Osteocyte (in vitro differentiated cells): ENCODE data around the gene COX11. TPM values are rescaled to one million over a fixed set of nuclear protein-coding genes. Genes with fewer than 3 reads are reported as not detected.

Experiments
- DNase-seq: peaks from one replicate; pipeline ENCODE4 v3.0.0; 2021; ENCODE audit warnings: mixed read lengths; ENCODE audit not compliant: unreplicated experiment; ENCODE audit errors: extremely low spot score
- H3K27ac Mint-ChIP-seq: one replicate; pipeline ENCODE4 v1.8.0; 2021; ENCODE audit warnings: mild to moderate bottlenecking, mixed read lengths; ENCODE audit not compliant: unreplicated experiment
- H3K27me3 Mint-ChIP-seq: one replicate; pipeline ENCODE4 v1.8.0; 2021; ENCODE audit warnings: mixed read lengths; ENCODE audit not compliant: unreplicated experiment
- H3K36me3 Mint-ChIP-seq: one replicate; pipeline ENCODE4 v1.8.0; 2021; ENCODE audit warnings: mixed read lengths; ENCODE audit not compliant: unreplicated experiment
- H3K4me1 Mint-ChIP-seq: one replicate; pipeline ENCODE4 v1.8.0; 2021; ENCODE audit warnings: mixed read lengths; ENCODE audit not compliant: unreplicated experiment
- H3K4me3 Mint-ChIP-seq: one replicate; pipeline ENCODE4 v1.8.0; 2021; ENCODE audit warnings: mild to moderate bottlenecking, moderate library complexity, mixed read lengths; ENCODE audit not compliant: unreplicated experiment
- H3K9me3 Mint-ChIP-seq: one replicate; pipeline ENCODE4 v1.8.0; 2021; ENCODE audit warnings: mixed read lengths; ENCODE audit not compliant: unreplicated experiment
- total RNA-seq: library from RNA; stranded (reverse); gene quantifications from 2 replicates; pipeline ENCODE4 v1.2.1, GENCODE V29; 2021
- TF ChIP-seq, protein P1 (sequence below): fragments of 200-600 bp; sonication (generic); IDR thresholded peaks from 2 replicates; pipeline ENCODE4 v1.5.0; 2021; ENCODE audit warnings: antibody characterized with exemption, mild to moderate bottlenecking, moderate library complexity

COX11 gene
- total RNA-seq, 1 donor from 2014 or later = 57.8 TPM

DNA sequence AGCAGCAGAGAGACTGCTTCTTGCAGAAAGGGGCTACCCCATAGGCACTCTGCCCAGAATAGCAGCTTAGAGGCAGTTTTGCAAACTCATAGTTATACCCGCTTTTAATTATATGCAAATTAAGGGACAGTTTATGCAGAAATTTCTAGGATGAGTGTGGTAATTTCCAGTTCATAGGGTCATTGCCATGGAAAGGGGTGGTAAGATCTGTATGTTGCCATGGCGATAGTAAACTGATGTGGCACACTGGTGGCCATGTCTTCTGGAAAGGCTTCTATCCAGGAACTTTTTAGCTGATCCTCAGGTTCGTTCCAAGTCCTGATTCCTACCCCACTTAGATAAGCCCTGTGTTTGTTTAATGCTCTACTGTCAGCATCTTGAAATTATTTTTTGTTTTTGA is 6.3 kb upstream of the COX11 start:
- TF ChIP-seq, protein P1, sequence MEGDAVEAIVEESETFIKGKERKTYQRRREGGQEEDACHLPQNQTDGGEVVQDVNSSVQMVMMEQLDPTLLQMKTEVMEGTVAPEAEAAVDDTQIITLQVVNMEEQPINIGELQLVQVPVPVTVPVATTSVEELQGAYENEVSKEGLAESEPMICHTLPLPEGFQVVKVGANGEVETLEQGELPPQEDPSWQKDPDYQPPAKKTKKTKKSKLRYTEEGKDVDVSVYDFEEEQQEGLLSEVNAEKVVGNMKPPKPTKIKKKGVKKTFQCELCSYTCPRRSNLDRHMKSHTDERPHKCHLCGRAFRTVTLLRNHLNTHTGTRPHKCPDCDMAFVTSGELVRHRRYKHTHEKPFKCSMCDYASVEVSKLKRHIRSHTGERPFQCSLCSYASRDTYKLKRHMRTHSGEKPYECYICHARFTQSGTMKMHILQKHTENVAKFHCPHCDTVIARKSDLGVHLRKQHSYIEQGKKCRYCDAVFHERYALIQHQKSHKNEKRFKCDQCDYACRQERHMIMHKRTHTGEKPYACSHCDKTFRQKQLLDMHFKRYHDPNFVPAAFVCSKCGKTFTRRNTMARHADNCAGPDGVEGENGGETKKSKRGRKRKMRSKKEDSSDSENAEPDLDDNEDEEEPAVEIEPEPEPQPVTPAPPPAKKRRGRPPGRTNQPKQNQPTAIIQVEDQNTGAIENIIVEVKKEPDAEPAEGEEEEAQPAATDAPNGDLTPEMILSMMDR = no peak
- DNase-seq = no peak
- Mint-ChIP-seq H3K4me3 (no peak overlapping the region), H3K27me3 (no peaks in the 10 kb centered on the region), H3K4me1 (peaks cover 17% of the 10 kb centered on the region), H3K9me3 (no peaks in the 10 kb centered on the region), H3K27ac (no peak overlapping the region), H3K36me3 (no peaks in the 10 kb centered on the region)

DNA sequence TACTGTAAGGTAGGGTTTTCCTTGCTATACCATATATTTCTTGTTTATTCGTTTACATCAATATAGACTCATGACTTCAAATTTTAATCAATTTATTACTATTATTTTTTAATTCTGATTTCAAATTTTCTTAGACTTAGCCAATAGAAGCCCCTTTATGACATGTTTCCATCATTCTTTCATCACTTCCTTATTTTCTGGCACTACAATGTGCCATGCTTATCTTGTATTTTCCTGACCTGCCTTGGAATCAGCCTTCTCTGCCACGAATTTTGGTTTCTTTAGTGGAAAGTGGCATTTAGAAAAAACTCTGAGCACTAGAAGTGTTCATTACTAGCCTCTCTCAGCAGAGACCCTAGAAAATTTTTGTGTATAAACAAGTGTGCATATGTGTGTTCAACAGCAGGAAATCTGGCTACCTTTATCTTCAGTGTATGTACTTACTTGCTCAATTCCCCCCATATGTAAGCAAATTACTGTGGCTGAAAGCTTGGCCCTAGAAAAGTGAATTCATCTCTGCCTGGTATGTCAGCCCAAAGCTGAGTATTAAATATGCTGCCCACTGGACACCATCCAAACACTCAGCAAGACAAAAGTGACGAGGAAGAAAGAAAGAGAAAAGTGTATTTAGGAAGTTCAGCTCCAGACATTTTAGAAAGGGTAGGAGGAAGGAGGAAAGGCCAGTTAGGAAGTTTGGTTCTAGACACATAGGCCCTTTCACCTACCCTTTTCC is 4.1 kb upstream of the COX11 start:
- Mint-ChIP-seq H3K36me3 (no peaks in the 10 kb centered on the region), H3K27ac (no peak overlapping the region), H3K27me3 (no peaks in the 10 kb centered on the region), H3K9me3 (no peaks in the 10 kb centered on the region), H3K4me1 (peaks cover 5% of the 10 kb centered on the region), H3K4me3 (no peak overlapping the region)
- no peak for DNase-seq
- TF ChIP-seq, protein P1 = no peak

DNA sequence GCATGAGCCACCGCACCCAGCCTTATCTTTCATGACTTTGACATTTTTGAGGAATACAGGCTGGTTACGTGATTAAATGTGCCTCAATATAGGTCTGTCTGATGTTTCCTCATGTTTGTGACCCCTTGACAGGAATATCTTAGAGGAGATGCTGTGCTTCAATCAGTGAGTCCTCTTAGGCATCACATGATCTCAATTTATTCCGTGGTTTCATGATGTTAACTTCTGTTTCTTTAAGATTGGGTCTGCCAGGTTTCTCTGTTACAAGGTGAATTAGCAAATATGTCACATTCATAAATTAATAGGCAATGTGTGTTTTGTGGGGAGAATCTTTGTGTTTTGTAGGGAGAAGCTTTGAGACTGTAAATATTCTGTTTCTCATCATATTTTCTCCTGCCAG is 3.4 kb upstream of the COX11 start:
- H3K4me1 Mint-ChIP-seq = peaks cover 10% of the 10 kb centered on the region
- no peak overlapping the region for H3K27ac Mint-ChIP-seq
- no peaks in the 10 kb centered on the region for H3K36me3 Mint-ChIP-seq
- TF ChIP-seq, protein P1 = no peak
- no peak for DNase-seq
- H3K4me3 Mint-ChIP-seq = no peak overlapping the region
- no peaks in the 10 kb centered on the region for H3K27me3 Mint-ChIP-seq
- no peaks in the 10 kb centered on the region for H3K9me3 Mint-ChIP-seq

DNA sequence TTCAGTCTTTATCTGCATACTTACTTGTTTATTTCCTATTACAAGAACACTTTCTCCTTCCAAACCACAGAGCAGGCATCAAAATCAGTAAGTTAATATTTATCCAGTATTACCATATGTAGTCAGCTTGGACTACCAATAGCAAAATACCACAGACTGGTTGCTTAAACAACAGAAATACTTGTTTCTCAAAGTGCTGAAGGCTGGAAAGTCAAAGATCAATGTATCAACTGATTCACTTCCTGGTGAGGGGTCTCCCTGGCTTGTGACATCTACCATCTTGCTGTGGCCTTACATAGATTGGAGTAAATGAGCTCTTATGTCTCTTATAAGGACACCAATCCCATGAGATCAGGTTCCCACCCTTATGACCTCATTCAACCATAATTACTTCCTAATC is 2.7 kb upstream of the COX11 start:
- no peak for DNase-seq
- Mint-ChIP-seq H3K27me3 (no peaks in the 10 kb centered on the region), H3K36me3 (no peaks in the 10 kb centered on the region), H3K9me3 (no peaks in the 10 kb centered on the region), H3K4me1 (peaks cover 17% of the 10 kb centered on the region), H3K4me3 (no peak overlapping the region), H3K27ac (no peak overlapping the region)
- TF ChIP-seq, protein P1 = no peak

DNA sequence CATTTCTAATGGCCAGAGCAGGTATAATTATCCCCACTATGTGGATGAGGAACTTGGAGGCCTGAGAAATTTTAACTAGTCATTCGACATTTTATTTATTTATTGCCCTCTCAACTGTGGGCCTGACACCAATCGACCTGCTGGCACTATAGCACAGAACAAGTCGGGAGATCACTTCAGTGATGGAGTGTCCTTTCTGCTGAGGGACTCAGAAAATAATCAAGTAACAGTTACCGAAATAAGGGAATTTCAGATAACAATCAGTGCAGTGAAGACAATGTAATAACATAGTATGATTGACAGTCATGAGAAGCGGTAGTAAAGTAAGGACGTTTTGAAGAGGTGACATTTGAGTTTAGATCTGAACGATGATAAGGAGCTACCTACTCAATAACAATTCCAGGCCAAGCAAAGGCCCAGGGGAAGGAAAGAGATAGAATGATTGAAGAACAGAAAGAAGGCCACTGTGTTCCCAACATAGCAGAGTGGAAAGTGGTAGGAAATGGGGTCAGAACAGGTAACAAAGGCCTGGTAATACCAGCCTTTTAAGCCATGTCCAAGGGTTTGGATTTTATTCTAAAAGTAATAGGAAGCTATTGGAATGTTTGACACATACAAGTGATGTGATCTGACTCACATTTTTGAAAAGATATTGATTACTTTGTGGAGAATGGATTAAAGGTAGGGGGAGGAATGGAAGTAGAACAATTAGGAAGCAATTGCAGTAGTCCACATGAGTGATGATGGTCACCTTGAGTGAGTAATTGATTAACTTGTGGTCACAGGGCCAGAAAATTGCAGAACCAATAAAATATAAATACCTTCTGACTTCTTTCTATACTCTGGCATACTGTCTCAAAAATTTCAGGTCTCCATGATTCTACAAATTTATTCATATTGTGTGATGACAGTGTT is 1.5 kb upstream of the COX11 start:
- no peak for DNase-seq
- peaks cover 21% of the 10 kb centered on the region for H3K4me1 Mint-ChIP-seq
- peaks cover 1% of the 10 kb centered on the region for H3K36me3 Mint-ChIP-seq
- H3K4me3 Mint-ChIP-seq = no peak overlapping the region
- no peaks in the 10 kb centered on the region for H3K9me3 Mint-ChIP-seq
- H3K27me3 Mint-ChIP-seq = no peaks in the 10 kb centered on the region
- TF ChIP-seq, protein P1 = no peak
- peak overlapping the region; percentile 11 for H3K27ac Mint-ChIP-seq
